K562 (cell line): ENCODE results near the gene PPP2R3C. TPM values are rescaled to one million over a fixed set of nuclear protein-coding genes. Genes with fewer than 3 reads are reported as not detected.
A peak's percentile ranks its signal among the peaks of the same experiment; 100 is the strongest.

Experiments
- GTF2E2 ChIP-seq: fragments of 200-800 bp; sonication (Bioruptor generic); IDR thresholded peaks from 2 replicates; pipeline ENCODE4 v1.6.1; 2016; ENCODE audit warnings: missing genetic modification characterization, missing compliant biosample characterization
- HMGN3 ChIP-seq: IDR thresholded peaks from 2 replicates; pipeline ENCODE4 v1.6.1; 2011; ENCODE audit warnings: borderline replicate concordance, low read depth, mild to moderate bottlenecking, mixed read lengths, low read length; ENCODE audit not compliant: insufficient read length; ENCODE audit errors: extremely low read depth
- HNRNPK ChIP-seq: fragments of 200-400 bp; formaldehyde crosslinking; IDR thresholded peaks from one replicate; pipeline ENCODE4 v1.6.1; 2018; ENCODE audit warnings: mild to moderate bottlenecking, low read depth, low read length; ENCODE audit not compliant: poor library complexity, severe bottlenecking
- POLR3A ChIP-seq: IDR thresholded peaks from 2 replicates; pipeline ENCODE4 v1.6.1; 2011; ENCODE audit warnings: borderline replicate concordance, mild to moderate bottlenecking, moderate library complexity; ENCODE audit not compliant: insufficient read length, insufficient read depth; ENCODE audit errors: extremely low read depth
- TOE1 ChIP-seq, 2 experiments: fragments of 450-650 bp in 1 of 2; sonication (generic) in 1 of 2; formaldehyde crosslinking in 1 of 2; IDR thresholded peaks; 2 replicates each; pipeline versions ENCODE4 v1.7.1 to v1.8.0; 2016 to 2022; ENCODE audit warnings: borderline replicate concordance in 2 of 2, mild to moderate bottlenecking in 2 of 2, antibody characterized with exemption in 1 of 2, inconsistent platforms in 1 of 2, low read depth in 1 of 2, missing genetic modification reagents in 1 of 2, moderate library complexity in 1 of 2
- ZNF318 ChIP-seq, 2 experiments: fragments of 450-650 bp; IDR thresholded peaks; 2 replicates each; pipeline ENCODE4 v1.6.1; 2016; ENCODE audit warnings: mild to moderate bottlenecking in 2 of 2, borderline replicate concordance in 1 of 2, low read depth in 1 of 2, moderate library complexity in 1 of 2
- ZNF696 ChIP-seq: fragments of 250-450 bp; sonication (Bioruptor Pico); conservative IDR thresholded peaks from 2 replicates; pipeline ENCODE4 v1.4.0; 2020; ENCODE audit warnings: mild to moderate bottlenecking, moderate library complexity
- polyA plus RNA-seq, 8 experiments: library from polyadenylated mRNA; depleted of rRNA in 4 of 8; stranded (reverse) in 5 of 8; unstranded in 3 of 8; fragments of >200 nt; fragmentation: Nextera tagmentation in 2 of 8; fragmentation: Illumina TruSeq in 1 of 8; extraction: Ambion mirVana in 2 of 8; extraction: Trizol in 1 of 8; gene quantifications; 2 replicates each; pipeline versions ENCODE4 v1.2.1 to v1.2.3, GENCODE V29; 2011 to 2014; ENCODE audit warnings: inconsistent platforms in 1 of 8, missing spikeins in 1 of 8
- total RNA-seq, 7 experiments: library from RNA; depleted of rRNA in 6 of 7; stranded (reverse); fragments of >200 nt in 6 of 7; fragmentation: Illumina TruSeq in 2 of 7; extraction: Trizol in 2 of 7; gene quantifications; 2 replicates each; pipeline versions ENCODE4 v1.2.1 to v1.2.3, GENCODE V29; 2011 to 2021; ENCODE audit warnings: low replicate concordance in 1 of 7
- TF ChIP-seq, protein P1 (sequence below): fragments of 450-650 bp; formaldehyde crosslinking; IDR thresholded peaks from 2 replicates; pipeline ENCODE4 v1.4.0; 2022; ENCODE audit warnings: missing genetic modification characterization
- TF ChIP-seq, protein P2 (sequence below): fragments of 250-450 bp; sonication (Bioruptor Pico); IDR thresholded peaks from 2 replicates; pipeline ENCODE4 v1.8.0; 2022; ENCODE audit warnings: moderate library complexity, mild to moderate bottlenecking, inconsistent platforms
- TF ChIP-seq, protein P3 (sequence below): fragments of 250-450 bp; sonication (Bioruptor Pico); IDR thresholded peaks from 2 replicates; pipeline ENCODE4 v1.4.0; 2020

PPP2R3C gene
- total and polyA plus RNA-seq, 9 of the 15 experiments (the other 6 are each of a cell fraction or from before 2014, with no cell fraction given) = 14.7 to 43.3 (median 22.7) TPM

DNA sequence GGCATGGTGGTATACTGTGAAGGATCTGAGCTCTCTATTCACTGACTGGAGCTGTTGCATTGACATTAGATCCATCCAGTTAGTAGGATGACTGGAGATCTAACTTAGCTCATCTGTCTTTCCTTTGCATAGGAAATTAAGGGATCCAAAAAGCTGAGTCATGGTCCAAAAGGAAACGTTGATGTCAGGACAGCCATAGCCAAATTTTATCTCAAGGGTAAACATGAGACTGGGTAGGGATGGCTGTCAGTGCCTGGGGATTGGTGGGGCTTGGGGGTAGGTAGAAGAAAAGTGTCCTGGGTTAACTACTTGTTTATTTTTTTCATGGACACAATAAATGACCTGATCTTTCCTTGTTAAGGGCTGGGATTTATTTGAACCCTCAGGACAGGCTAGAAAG is 71.1 kb downstream of the PPP2R3C start (continued):
- TF ChIP-seq ZNF318 (IDR thresholded peaks at IDR 0.05; ENCODE audit: borderline replicate concordance in 1 of 2, low read depth in 1 of 2) = no peak
- TF ChIP-seq, protein P1, sequence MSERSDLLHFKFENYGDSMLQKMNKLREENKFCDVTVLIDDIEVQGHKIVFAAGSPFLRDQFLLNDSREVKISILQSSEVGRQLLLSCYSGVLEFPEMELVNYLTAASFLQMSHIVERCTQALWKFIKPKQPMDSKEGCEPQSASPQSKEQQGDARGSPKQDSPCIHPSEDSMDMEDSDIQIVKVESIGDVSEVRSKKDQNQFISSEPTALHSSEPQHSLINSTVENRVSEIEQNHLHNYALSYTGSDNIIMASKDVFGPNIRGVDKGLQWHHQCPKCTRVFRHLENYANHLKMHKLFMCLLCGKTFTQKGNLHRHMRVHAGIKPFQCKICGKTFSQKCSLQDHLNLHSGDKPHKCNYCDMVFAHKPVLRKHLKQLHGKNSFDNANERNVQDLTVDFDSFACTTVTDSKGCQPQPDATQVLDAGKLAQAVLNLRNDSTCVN (CRISPR knock-in tag) = no peak
- 0 out of 2 replicates have a peak, but pooled peaks have one; percentile 31 for TF ChIP-seq TOE1 (IDR thresholded peaks at IDR 0.05; ENCODE audit: borderline replicate concordance)
- no peak for TF ChIP-seq TOE1 (CRISPR knock-in tag; IDR thresholded peaks at IDR 0.05; ENCODE audit: borderline replicate concordance, low read depth)
- TF ChIP-seq, protein P2, sequence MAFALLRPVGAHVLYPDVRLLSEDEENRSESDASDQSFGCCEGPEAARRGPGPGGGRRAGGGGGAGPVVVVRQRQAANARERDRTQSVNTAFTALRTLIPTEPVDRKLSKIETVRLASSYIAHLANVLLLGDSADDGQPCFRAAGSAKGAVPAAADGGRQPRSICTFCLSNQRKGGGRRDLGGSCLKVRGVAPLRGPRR = no peak
- TF ChIP-seq HMGN3 = no peak
- TF ChIP-seq POLR3A = no peak
- TF ChIP-seq, protein P3, sequence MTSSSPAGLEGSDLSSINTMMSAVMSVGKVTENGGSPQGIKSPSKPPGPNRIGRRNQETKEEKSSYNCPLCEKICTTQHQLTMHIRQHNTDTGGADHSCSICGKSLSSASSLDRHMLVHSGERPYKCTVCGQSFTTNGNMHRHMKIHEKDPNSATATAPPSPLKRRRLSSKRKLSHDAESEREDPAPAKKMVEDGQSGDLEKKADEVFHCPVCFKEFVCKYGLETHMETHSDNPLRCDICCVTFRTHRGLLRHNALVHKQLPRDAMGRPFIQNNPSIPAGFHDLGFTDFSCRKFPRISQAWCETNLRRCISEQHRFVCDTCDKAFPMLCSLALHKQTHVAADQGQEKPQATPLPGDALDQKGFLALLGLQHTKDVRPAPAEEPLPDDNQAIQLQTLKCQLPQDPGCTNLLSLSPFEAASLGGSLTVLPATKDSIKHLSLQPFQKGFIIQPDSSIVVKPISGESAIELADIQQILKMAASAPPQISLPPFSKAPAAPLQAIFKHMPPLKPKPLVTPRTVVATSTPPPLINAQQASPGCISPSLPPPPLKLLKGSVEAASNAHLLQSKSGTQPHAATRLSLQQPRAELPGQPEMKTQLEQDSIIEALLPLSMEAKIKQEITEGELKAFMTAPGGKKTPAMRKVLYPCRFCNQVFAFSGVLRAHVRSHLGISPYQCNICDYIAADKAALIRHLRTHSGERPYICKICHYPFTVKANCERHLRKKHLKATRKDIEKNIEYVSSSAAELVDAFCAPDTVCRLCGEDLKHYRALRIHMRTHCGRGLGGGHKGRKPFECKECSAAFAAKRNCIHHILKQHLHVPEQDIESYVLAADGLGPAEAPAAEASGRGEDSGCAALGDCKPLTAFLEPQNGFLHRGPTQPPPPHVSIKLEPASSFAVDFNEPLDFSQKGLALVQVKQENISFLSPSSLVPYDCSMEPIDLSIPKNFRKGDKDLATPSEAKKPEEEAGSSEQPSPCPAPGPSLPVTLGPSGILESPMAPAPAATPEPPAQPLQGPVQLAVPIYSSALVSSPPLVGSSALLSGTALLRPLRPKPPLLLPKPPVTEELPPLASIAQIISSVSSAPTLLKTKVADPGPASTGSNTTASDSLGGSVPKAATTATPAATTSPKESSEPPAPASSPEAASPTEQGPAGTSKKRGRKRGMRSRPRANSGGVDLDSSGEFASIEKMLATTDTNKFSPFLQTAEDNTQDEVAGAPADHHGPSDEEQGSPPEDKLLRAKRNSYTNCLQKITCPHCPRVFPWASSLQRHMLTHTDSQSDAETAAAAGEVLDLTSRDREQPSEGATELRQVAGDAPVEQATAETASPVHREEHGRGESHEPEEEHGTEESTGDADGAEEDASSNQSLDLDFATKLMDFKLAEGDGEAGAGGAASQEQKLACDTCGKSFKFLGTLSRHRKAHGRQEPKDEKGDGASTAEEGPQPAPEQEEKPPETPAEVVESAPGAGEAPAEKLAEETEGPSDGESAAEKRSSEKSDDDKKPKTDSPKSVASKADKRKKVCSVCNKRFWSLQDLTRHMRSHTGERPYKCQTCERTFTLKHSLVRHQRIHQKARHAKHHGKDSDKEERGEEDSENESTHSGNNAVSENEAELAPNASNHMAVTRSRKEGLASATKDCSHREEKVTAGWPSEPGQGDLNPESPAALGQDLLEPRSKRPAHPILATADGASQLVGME (CRISPR knock-in tag) = no peak
- TF ChIP-seq GTF2E2 (tag) = no peak
- no peak for TF ChIP-seq HNRNPK
- TF ChIP-seq ZNF696 = no peak
